GM23338 (cell line): ENCODE measurements around the gene EIF3F. TPM values are rescaled to one million over a fixed set of nuclear protein-coding genes. Genes with fewer than 3 reads are reported as not detected.

Source experiments
- ATAC-seq: fragments of 200-7000 bp; cut with Tn5 transposase; 3 replicates; pipeline ENCODE4 v1.9.1; 2020
- DNase-seq: peaks from one replicate; pipeline ENCODE4 v3.0.0-alpha.2; 2015; ENCODE audit warnings: low spot score
- H2AFZ ChIP-seq: fragments of 200-600 bp; sonication (generic); 2 replicates; pipeline ENCODE4 v1.8.0; 2016; ENCODE audit warnings: antibody characterized with exemption, mild to moderate bottlenecking, moderate library complexity
- H3F3A ChIP-seq: fragments of 200-600 bp; sonication (generic); replicated peaks from 2 replicates; pipeline ENCODE4 v1.8.0; 2017; ENCODE audit warnings: antibody characterized with exemption, mixed run types, low read depth
- H3K27ac ChIP-seq: fragments of 200-600 bp; sonication (generic); 2 replicates; pipeline ENCODE4 v1.6.1; 2016; ENCODE audit warnings: low read depth
- H3K27me3 ChIP-seq: fragments of 200-600 bp; sonication (generic); 2 replicates; pipeline ENCODE4 v1.8.0; 2016; ENCODE audit warnings: mild to moderate bottlenecking, mixed run types, moderate library complexity; ENCODE audit not compliant: insufficient read depth
- H3K36me3 ChIP-seq: fragments of 200-600 bp; sonication (generic); 2 replicates; pipeline ENCODE4 v1.8.0; 2016; ENCODE audit warnings: mild to moderate bottlenecking; ENCODE audit not compliant: insufficient read depth
- H3K4me1 ChIP-seq: fragments of 200-600 bp; sonication (generic); 2 replicates; pipeline ENCODE4 v1.8.0; 2016; ENCODE audit warnings: mild to moderate bottlenecking, moderate library complexity; ENCODE audit not compliant: insufficient read depth
- H3K4me2 ChIP-seq: fragments of 200-600 bp; sonication (generic); 2 replicates; pipeline ENCODE4 v1.7.1; 2017; ENCODE audit warnings: mixed run types
- H3K4me3 ChIP-seq: fragments of 200-600 bp; sonication (generic); 2 replicates; pipeline ENCODE4 v1.6.1; 2016; ENCODE audit warnings: mixed run types
- H3K79me2 ChIP-seq: fragments of 200-600 bp; sonication (generic); replicated peaks from 2 replicates; pipeline ENCODE4 v1.8.0; 2017; ENCODE audit warnings: mild to moderate bottlenecking; ENCODE audit not compliant: insufficient read depth
- H3K9me2 ChIP-seq: fragments of 200-600 bp; sonication (generic); 2 replicates; pipeline ENCODE4 v1.8.0; 2017; ENCODE audit not compliant: insufficient read depth
- H4K20me1 ChIP-seq: fragments of 200-600 bp; sonication (generic); replicated peaks from 2 replicates; pipeline ENCODE4 v1.8.0; 2017; ENCODE audit warnings: mild to moderate bottlenecking; ENCODE audit not compliant: insufficient read depth
- H3K27ac Mint-ChIP-seq: 2 replicates; pipeline ENCODE4 v1.8.0; 2020; ENCODE audit warnings: inconsistent platforms, mild to moderate bottlenecking, moderate library complexity, mixed read lengths
- H3K27me3 Mint-ChIP-seq: 3 replicates; pipeline ENCODE4 v1.8.0; 2022; ENCODE audit warnings: low read depth, mild to moderate bottlenecking, moderate library complexity, mixed read lengths, inconsistent platforms; ENCODE audit not compliant: insufficient read depth, poor library complexity
- H3K36me3 Mint-ChIP-seq: 3 replicates; pipeline ENCODE4 v1.8.0; 2021; ENCODE audit warnings: low read depth, mild to moderate bottlenecking, inconsistent platforms, moderate library complexity, mixed read lengths
- H3K4me1 Mint-ChIP-seq: 3 replicates; pipeline ENCODE4 v1.8.0; 2020; ENCODE audit warnings: mild to moderate bottlenecking, inconsistent platforms, mixed read lengths
- H3K4me3 Mint-ChIP-seq: 3 replicates; pipeline ENCODE4 v1.8.0; 2021; ENCODE audit warnings: moderate library complexity, mild to moderate bottlenecking, inconsistent platforms, mixed read lengths
- H3K9me3 Mint-ChIP-seq: 3 replicates; pipeline ENCODE4 v1.8.0; 2020; ENCODE audit warnings: moderate library complexity, mild to moderate bottlenecking, inconsistent platforms, mixed read lengths
- CREB1 ChIP-seq: fragments of 250-450 bp; sonication (Bioruptor Pico); IDR thresholded peaks from 2 replicates; pipeline ENCODE4 v1.5.0; 2020; ENCODE audit warnings: low read depth, mild to moderate bottlenecking, moderate library complexity
- CTCF ChIP-seq, 2 experiments: fragments of 200-600 bp in 1 of 2; sonication (generic) in 1 of 2; conservative IDR thresholded peaks; 2 replicates each; pipeline versions ENCODE4 v1.5.1 to v1.6.1; 2016 to 2017; ENCODE audit warnings: antibody characterized with exemption in 2 of 2, low read depth in 2 of 2, mild to moderate bottlenecking in 2 of 2, moderate library complexity in 1 of 2
- JUNB ChIP-seq: IDR thresholded peaks from one replicate; pipeline ENCODE4 v1.6.1; 2016; ENCODE audit warnings: antibody characterized with exemption; ENCODE audit not compliant: unreplicated experiment
- POLR2AphosphoS5 ChIP-seq: IDR thresholded peaks from 2 replicates; pipeline ENCODE4 v1.6.1; 2016; ENCODE audit warnings: antibody characterized with exemption, low read depth
- STAT1 ChIP-seq: IDR thresholded peaks from one replicate; pipeline ENCODE4 v1.6.1; 2016; ENCODE audit warnings: antibody characterized with exemption; ENCODE audit not compliant: unreplicated experiment
- ZNF114 ChIP-seq: fragments of 250-450 bp; sonication (Bioruptor Pico); IDR thresholded peaks from 2 replicates; pipeline ENCODE4 v1.5.0; 2020; ENCODE audit warnings: mild to moderate bottlenecking, moderate library complexity
- ZNF331 ChIP-seq: fragments of 250-450 bp; sonication (Bioruptor Pico); IDR thresholded peaks from 2 replicates; pipeline ENCODE4 v1.5.0; 2020; ENCODE audit warnings: low read depth, mild to moderate bottlenecking, moderate library complexity
- polyA plus RNA-seq: library from polyadenylated mRNA; unstranded; fragments of >200 nt; fragmentation: Nextera tagmentation; extraction: Ambion mirVana; gene quantifications from 2 replicates; pipeline ENCODE4 v1.2.1, GENCODE V29; 2016
- total RNA-seq: library from RNA; depleted of rRNA; stranded (reverse); fragments of >200 nt; shearing (Covaris generic); gene quantifications from 2 replicates; pipeline ENCODE4 v1.2.3, GENCODE V29; 2014
- TF ChIP-seq, protein P1 (sequence below): IDR thresholded peaks from one replicate; pipeline ENCODE4 v1.6.1; 2018; ENCODE audit warnings: antibody characterized with exemption; ENCODE audit not compliant: unreplicated experiment

The EIF3F gene
- total and polyA plus RNA-seq, 2 experiments from 2014 or later, result 237 to 555 TPM

GRCh38 chr11:8008212-8008611 lies 21.1 kb downstream of the EIF3F start:
- Mint-ChIP-seq H3K27ac (no peak overlapping the region), H3K9me3 (no peaks in the 10 kb centered on the region), H3K4me3 (no peak overlapping the region), H3K27me3 (peaks cover 5% of the 10 kb centered on the region), H3K4me1 (no peaks in the 10 kb centered on the region), H3K36me3 (no peaks in the 10 kb centered on the region)
- H3K79me2 ChIP-seq, result no peaks in the 10 kb centered on the region
- H3K4me3 ChIP-seq, result no peak overlapping the region
- no peaks in the 10 kb centered on the region for H3K36me3 ChIP-seq
- no peaks in the 10 kb centered on the region for H3F3A ChIP-seq
- H2AFZ ChIP-seq, result no peak overlapping the region
- H3K4me2 ChIP-seq, result no peak overlapping the region
- 0 out of 2 replicates have a peak, but pooled peaks cover 2% of the 10 kb centered on the region for H3K27me3 ChIP-seq
- no peaks in the 10 kb centered on the region for H3K4me1 ChIP-seq
- H4K20me1 ChIP-seq, result no peaks in the 10 kb centered on the region; the same call in 1 of the 2 replicates
- H3K9me2 ChIP-seq, result no peaks in the 10 kb centered on the region
- no peak for TF ChIP-seq ZNF114
- no peak for TF ChIP-seq ZNF331 (CRISPR knock-in tag)
- TF ChIP-seq CTCF (conservative IDR thresholded peaks at IDR 0.05; ENCODE audit: low read depth in 2 of 2), result no peak
- TF ChIP-seq POLR2AphosphoS5, result no peak
- no peak for TF ChIP-seq CREB1 (CRISPR knock-in tag)
- TF ChIP-seq, protein P1, sequence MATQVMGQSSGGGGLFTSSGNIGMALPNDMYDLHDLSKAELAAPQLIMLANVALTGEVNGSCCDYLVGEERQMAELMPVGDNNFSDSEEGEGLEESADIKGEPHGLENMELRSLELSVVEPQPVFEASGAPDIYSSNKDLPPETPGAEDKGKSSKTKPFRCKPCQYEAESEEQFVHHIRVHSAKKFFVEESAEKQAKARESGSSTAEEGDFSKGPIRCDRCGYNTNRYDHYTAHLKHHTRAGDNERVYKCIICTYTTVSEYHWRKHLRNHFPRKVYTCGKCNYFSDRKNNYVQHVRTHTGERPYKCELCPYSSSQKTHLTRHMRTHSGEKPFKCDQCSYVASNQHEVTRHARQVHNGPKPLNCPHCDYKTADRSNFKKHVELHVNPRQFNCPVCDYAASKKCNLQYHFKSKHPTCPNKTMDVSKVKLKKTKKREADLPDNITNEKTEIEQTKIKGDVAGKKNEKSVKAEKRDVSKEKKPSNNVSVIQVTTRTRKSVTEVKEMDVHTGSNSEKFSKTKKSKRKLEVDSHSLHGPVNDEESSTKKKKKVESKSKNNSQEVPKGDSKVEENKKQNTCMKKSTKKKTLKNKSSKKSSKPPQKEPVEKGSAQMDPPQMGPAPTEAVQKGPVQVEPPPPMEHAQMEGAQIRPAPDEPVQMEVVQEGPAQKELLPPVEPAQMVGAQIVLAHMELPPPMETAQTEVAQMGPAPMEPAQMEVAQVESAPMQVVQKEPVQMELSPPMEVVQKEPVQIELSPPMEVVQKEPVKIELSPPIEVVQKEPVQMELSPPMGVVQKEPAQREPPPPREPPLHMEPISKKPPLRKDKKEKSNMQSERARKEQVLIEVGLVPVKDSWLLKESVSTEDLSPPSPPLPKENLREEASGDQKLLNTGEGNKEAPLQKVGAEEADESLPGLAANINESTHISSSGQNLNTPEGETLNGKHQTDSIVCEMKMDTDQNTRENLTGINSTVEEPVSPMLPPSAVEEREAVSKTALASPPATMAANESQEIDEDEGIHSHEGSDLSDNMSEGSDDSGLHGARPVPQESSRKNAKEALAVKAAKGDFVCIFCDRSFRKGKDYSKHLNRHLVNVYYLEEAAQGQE, result peak; percentile 83
- ATAC-seq, result peak; percentile 63
- peak; percentile 48 for DNase-seq
- H3K27ac ChIP-seq, result no peak overlapping the region

DNA sequence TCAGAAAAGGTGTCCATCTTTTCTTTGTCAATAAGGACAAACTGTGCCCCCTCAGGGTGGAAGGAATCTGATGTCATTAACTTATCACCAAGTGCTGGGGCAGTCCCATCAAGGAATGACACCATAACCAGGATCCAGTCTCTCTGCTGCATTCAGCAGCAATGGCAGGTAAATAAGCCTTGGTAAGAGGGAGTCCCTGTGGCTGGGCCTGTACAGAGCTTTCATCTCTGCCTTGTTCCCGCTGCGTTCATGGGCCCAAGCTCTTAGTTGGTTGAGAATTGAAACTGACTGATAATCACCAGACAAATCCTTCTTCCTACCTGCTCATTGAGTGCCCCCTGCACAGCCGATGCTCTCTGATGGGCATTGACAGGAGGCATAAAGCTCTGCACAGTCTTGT lies 22.7 kb downstream of the EIF3F start:
- no peaks in the 10 kb centered on the region for H3K36me3 ChIP-seq
- H3K27ac ChIP-seq, result no peak overlapping the region
- H3K4me1 ChIP-seq, result no peaks in the 10 kb centered on the region
- no peaks in the 10 kb centered on the region for H3F3A ChIP-seq
- no peak overlapping the region for H3K4me2 ChIP-seq
- no peaks in the 10 kb centered on the region; the same call in 1 of the 2 replicates for H4K20me1 ChIP-seq
- no peak for ATAC-seq
- TF ChIP-seq JUNB (no peak), STAT1 (no peak)
- H2AFZ ChIP-seq, result no peak overlapping the region
- Mint-ChIP-seq H3K36me3 (no peaks in the 10 kb centered on the region), H3K9me3 (no peaks in the 10 kb centered on the region), H3K4me3 (no peak overlapping the region), H3K27me3 (peaks cover under 1% of the 10 kb centered on the region), H3K4me1 (no peaks in the 10 kb centered on the region; the same call in 2 of the 3 replicates), H3K27ac (no peak overlapping the region)
- DNase-seq, result no peak
- peaks cover 6% of the 10 kb centered on the region; the same call in 1 of the 2 replicates for H3K27me3 ChIP-seq
- no peaks in the 10 kb centered on the region for H3K79me2 ChIP-seq
- H3K9me2 ChIP-seq, result no peaks in the 10 kb centered on the region
- H3K4me3 ChIP-seq, result no peak overlapping the region
